ENCODE results near the gene ARMC9.

GRCh38 chr2:231413921-231414476 is 215.6 kb downstream of the ARMC9 start:
- TF ChIP-seq CTCF (IDR thresholded peaks at IDR 0.05) (no peak), SIN3A (IDR thresholded peaks at IDR 0.05; ENCODE audit: borderline replicate concordance, insufficient read depth, low read depth, low read length) (no peak), POLR2AphosphoS5 (IDR thresholded peaks at IDR 0.05; ENCODE audit: low read depth, low read length) (no peak), REST (IDR thresholded peaks at IDR 0.05; ENCODE audit: insufficient read depth in 1 of 2, low read depth in 2 of 2, low read length in 1 of 2) (no peak), TCF7L2 (IDR thresholded peaks at IDR 0.05; ENCODE audit: low read depth, low read length) (no peak)
